HepG2 (cell line): ENCODE results near the gene EMP2. TPM values are rescaled to one million over a fixed set of nuclear protein-coding genes. Genes with fewer than 3 reads are reported as not detected.

Source experiments
- JUND ChIP-seq: sonication (generic); formaldehyde crosslinking; IDR thresholded peaks from 2 replicates; pipeline ENCODE4 v1.8.0; 2022; ENCODE audit warnings: mild to moderate bottlenecking, missing genetic modification reagents
- MEF2D ChIP-seq: sonication (generic); formaldehyde crosslinking; IDR thresholded peaks from 2 replicates; pipeline ENCODE4 v1.5.1; 2020; ENCODE audit warnings: mild to moderate bottlenecking, missing genetic modification reagents
- MYNN ChIP-seq: sonication (generic); formaldehyde crosslinking; IDR thresholded peaks from 2 replicates; pipeline ENCODE4 v1.4.0; 2020; ENCODE audit warnings: mild to moderate bottlenecking, low read depth, missing genetic modification reagents
- NFE2L2 ChIP-seq: fragments of 150-350 bp; IDR thresholded peaks from 2 replicates; pipeline ENCODE4 v1.6.1; 2014; ENCODE audit warnings: low read length
- RBFOX2 ChIP-seq: fragments of 200-400 bp; formaldehyde crosslinking; IDR thresholded peaks from 2 replicates; pipeline ENCODE4 v1.6.1; 2017; ENCODE audit warnings: low read depth, mild to moderate bottlenecking, low read length
- SNAPC2 ChIP-seq: sonication (generic); formaldehyde crosslinking; IDR thresholded peaks from 2 replicates; pipeline ENCODE4 v1.8.1; 2022; ENCODE audit warnings: mild to moderate bottlenecking, missing genetic modification reagents
- SRSF4 ChIP-seq: fragments of 200-400 bp; formaldehyde crosslinking; IDR thresholded peaks from one replicate; pipeline ENCODE4 v1.6.1; 2018; ENCODE audit warnings: mild to moderate bottlenecking, low read depth, low read length, moderate library complexity; ENCODE audit not compliant: poor library complexity, severe bottlenecking
- TEAD2 ChIP-seq: sonication (generic); formaldehyde crosslinking; IDR thresholded peaks from 2 replicates; pipeline ENCODE4 v1.9.0; 2021; ENCODE audit warnings: missing genetic modification reagents
- THYN1 ChIP-seq: sonication (generic); formaldehyde crosslinking; IDR thresholded peaks from 2 replicates; pipeline ENCODE4 v1.8.1; 2023; ENCODE audit warnings: low read depth, mild to moderate bottlenecking, moderate library complexity, missing genetic modification reagents, borderline replicate concordance
- XRCC5 ChIP-seq: fragments of 200-400 bp; formaldehyde crosslinking; optimal IDR thresholded peaks from 2 replicates; pipeline ENCODE3; 2017; ENCODE audit warnings: mild to moderate bottlenecking, low read length
- ZBTB21 ChIP-seq: sonication (generic); formaldehyde crosslinking; IDR thresholded peaks from 2 replicates; pipeline ENCODE4 v1.4.0; 2020; ENCODE audit warnings: missing genetic modification reagents
- ZBTB7B ChIP-seq: sonication (generic); formaldehyde crosslinking; IDR thresholded peaks from 2 replicates; pipeline ENCODE4 v1.4.0; 2020; ENCODE audit warnings: missing genetic modification reagents
- ZFYVE20 ChIP-seq: sonication (generic); formaldehyde crosslinking; IDR thresholded peaks from 2 replicates; pipeline ENCODE4 v1.8.0; 2023; ENCODE audit warnings: low read depth, mild to moderate bottlenecking, moderate library complexity, missing genetic modification reagents, borderline replicate concordance
- ZNF563 ChIP-seq: sonication (generic); formaldehyde crosslinking; IDR thresholded peaks from 2 replicates; pipeline ENCODE4 v1.8.0; 2022; ENCODE audit warnings: mild to moderate bottlenecking, moderate library complexity, missing genetic modification reagents
- ZNF577 ChIP-seq: sonication (generic); formaldehyde crosslinking; IDR thresholded peaks from 2 replicates; pipeline ENCODE4 v1.4.0; 2020; ENCODE audit warnings: mild to moderate bottlenecking, low read depth, missing genetic modification reagents, borderline replicate concordance
- ZNF75D ChIP-seq: sonication (generic); formaldehyde crosslinking; IDR thresholded peaks from 2 replicates; pipeline ENCODE4 v1.8.1; 2023; ENCODE audit warnings: missing genetic modification reagents, mild to moderate bottlenecking, borderline replicate concordance
- polyA plus RNA-seq, 8 experiments: library from polyadenylated mRNA; depleted of rRNA in 3 of 8; stranded (reverse) in 7 of 8; unstranded in 1 of 8; fragments of >200 nt; fragmentation: Illumina TruSeq in 4 of 8; extraction: Trizol in 4 of 8; gene quantifications; 2 replicates each; pipeline versions ENCODE4 v1.2.1 to v1.2.3, GENCODE V29; 2011 to 2016; ENCODE audit warnings: low read depth in 4 of 8, missing spikeins in 1 of 8, mixed read lengths in 1 of 8; ENCODE audit not compliant: insufficient read depth in 1 of 8
- total RNA-seq, 5 experiments: library from RNA; depleted of rRNA; stranded (reverse); fragments of >200 nt; fragmentation: Illumina TruSeq; extraction: Trizol; gene quantifications; 2 replicates each; pipeline ENCODE4 v1.2.3, GENCODE V29; 2016; ENCODE audit warnings: low read depth in 1 of 5
- TF ChIP-seq, protein P1 (sequence below): sonication (generic); formaldehyde crosslinking; IDR thresholded peaks from 2 replicates; pipeline ENCODE4 v1.8.0; 2022; ENCODE audit warnings: mild to moderate bottlenecking, missing genetic modification reagents, moderate library complexity
- TF ChIP-seq, protein P2 (sequence below): sonication (generic); formaldehyde crosslinking; IDR thresholded peaks from 2 replicates; pipeline ENCODE4 v1.5.0; 2020; ENCODE audit warnings: missing genetic modification reagents
- TF ChIP-seq, protein P3 (sequence below): sonication (generic); formaldehyde crosslinking; IDR thresholded peaks from 2 replicates; pipeline ENCODE4 v1.4.0; 2020; ENCODE audit warnings: missing genetic modification reagents
- TF ChIP-seq, protein P4 (sequence below): sonication (generic); formaldehyde crosslinking; IDR thresholded peaks from 2 replicates; pipeline ENCODE4 v1.8.1; 2023; ENCODE audit warnings: mild to moderate bottlenecking, moderate library complexity, missing genetic modification reagents

The EMP2 gene
- total and polyA plus RNA-seq, 2 of the 13 experiments (the other 11 are each of a cell fraction or from before 2014, with no cell fraction given) = 24.6 to 91.2 TPM

DNA sequence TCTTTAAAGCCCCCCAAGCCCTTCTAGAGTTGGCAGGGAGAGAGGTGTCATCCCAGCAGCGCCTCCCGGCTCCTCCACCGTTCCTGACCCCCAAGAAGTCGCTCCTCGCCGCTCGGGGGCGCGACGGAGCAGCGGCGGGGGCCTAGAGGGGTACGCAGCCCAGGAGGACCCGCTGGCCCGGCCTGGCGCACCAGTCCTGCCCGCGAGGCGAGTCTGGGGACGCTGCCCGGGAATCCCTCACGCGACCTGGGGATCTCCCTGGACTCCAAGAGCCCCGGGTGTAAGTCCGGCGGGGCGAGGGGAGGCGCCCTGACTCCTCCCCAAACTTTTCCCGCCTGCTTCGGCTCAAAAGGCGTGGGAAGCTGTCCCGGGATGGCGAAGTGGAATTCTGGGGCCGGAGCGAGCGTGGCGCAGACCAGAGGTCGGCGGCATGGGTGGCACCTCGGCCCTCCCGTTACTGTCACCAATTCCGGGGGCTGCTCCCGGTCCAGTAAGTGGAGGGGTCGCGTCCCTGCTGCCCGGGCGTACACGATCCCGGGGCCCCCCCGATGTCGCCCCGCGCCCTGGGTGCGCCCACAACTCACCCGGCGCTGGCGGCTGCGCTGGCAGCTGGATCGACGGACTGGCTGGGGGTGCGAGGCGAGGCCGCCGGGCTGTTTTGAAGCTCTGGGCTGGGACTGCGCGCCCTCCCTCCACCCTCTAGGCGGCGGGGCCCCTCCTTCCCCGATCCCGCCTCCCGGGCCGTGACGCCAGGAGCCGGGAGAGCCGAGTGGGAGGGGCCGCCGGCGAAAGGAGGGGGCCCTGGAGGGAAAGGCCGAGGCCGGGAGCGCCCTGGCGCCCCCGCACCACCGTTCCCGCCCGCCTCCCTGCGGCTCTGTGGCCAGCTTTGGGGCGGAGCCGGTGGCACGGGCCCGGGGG, at the start of gene EMP2 (continued):
- TF ChIP-seq ZNF577 (CRISPR knock-in tag) (no peak; the same call in 1 of the 2 replicates), TEAD2 (CRISPR knock-in tag) (no peak), MYNN (CRISPR knock-in tag) (no peak; the same call in 1 of the 2 replicates), JUND (CRISPR knock-in tag) (no peak), NFE2L2 (no peak), ZBTB7B (CRISPR knock-in tag) (peak; percentile 86), SRSF4 (no peak), ZBTB21 (CRISPR knock-in tag) (no peak), XRCC5 (peak; percentile 91), SNAPC2 (CRISPR knock-in tag) (peak; percentile 83; the same call in 1 of the 2 replicates), RBFOX2 (peak; percentile 92), ZNF563 (peak; percentile 77; the same call in 1 of the 2 replicates), MEF2D (CRISPR knock-in tag) (peak; percentile 15; the same call in 1 of the 2 replicates), ZNF75D (CRISPR knock-in tag) (no peak), THYN1 (CRISPR knock-in tag) (no peak), ZFYVE20 (CRISPR knock-in tag) (peak; percentile 69; the same call in 1 of the 2 replicates)
- TF ChIP-seq, protein P1, sequence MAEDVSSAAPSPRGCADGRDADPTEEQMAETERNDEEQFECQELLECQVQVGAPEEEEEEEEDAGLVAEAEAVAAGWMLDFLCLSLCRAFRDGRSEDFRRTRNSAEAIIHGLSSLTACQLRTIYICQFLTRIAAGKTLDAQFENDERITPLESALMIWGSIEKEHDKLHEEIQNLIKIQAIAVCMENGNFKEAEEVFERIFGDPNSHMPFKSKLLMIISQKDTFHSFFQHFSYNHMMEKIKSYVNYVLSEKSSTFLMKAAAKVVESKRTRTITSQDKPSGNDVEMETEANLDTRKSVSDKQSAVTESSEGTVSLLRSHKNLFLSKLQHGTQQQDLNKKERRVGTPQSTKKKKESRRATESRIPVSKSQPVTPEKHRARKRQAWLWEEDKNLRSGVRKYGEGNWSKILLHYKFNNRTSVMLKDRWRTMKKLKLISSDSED = no peak
- TF ChIP-seq, protein P2, sequence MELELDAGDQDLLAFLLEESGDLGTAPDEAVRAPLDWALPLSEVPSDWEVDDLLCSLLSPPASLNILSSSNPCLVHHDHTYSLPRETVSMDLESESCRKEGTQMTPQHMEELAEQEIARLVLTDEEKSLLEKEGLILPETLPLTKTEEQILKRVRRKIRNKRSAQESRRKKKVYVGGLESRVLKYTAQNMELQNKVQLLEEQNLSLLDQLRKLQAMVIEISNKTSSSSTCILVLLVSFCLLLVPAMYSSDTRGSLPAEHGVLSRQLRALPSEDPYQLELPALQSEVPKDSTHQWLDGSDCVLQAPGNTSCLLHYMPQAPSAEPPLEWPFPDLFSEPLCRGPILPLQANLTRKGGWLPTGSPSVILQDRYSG = no peak; the same call in 1 of the 2 replicates
- TF ChIP-seq, protein P3, sequence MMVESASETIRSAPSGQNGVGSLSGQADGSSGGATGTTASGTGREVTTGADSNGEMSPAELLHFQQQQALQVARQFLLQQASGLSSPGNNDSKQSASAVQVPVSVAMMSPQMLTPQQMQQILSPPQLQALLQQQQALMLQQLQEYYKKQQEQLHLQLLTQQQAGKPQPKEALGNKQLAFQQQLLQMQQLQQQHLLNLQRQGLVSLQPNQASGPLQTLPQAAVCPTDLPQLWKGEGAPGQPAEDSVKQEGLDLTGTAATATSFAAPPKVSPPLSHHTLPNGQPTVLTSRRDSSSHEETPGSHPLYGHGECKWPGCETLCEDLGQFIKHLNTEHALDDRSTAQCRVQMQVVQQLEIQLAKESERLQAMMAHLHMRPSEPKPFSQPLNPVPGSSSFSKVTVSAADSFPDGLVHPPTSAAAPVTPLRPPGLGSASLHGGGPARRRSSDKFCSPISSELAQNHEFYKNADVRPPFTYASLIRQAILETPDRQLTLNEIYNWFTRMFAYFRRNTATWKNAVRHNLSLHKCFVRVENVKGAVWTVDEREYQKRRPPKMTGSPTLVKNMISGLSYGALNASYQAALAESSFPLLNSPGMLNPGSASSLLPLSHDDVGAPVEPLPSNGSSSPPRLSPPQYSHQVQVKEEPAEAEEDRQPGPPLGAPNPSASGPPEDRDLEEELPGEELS (CRISPR knock-in tag) = peak; percentile 68
- TF ChIP-seq, protein P4, sequence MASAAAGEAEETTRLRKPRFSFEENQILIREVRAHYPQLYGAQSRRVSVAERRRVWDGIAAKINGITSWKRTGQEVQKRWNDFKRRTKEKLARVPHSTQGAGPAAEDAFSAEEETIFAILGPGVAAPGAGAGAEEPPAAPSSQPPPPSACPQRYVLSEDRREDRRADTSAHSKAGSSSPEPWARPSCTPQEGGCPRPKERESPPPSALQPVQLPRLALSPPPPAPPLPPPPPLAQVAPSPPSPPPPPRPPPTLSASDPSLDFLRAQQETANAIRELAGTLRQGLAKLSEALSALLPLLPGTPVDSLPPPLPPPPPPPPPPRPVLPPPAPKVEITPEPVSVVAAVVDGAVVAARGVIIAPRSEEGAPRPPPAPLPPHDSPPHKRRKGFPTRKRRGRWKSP (CRISPR knock-in tag) = peak; percentile 96
